Transverse colon (tissue), 4 donors: Measurements from ENCODE around the gene CMTM4. TPM values are rescaled to one million over a fixed set of nuclear protein-coding genes. Genes with fewer than 3 reads are reported as not detected.

Experiments used
- DNase-seq: peaks from one replicate; pipeline ENCODE4 v3.0.0-alpha.2; 2019
- H3K27ac ChIP-seq, 4 donors: fragments of 200-600 bp; sonication (generic); 2 replicates each; pipeline ENCODE4 v1.5.1; 2016 to 2018; ENCODE audit warnings: inconsistent platforms in 4 of 4
- H3K27me3 ChIP-seq: fragments of 200-600 bp; sonication (generic); 2 replicates; pipeline ENCODE4 v1.5.1; 2017; ENCODE audit warnings: inconsistent platforms
- H3K36me3 ChIP-seq, 4 donors: fragments of 200-600 bp; sonication (generic); 2 replicates each; pipeline ENCODE4 v1.5.1; 2017 to 2019; ENCODE audit warnings: inconsistent platforms in 4 of 4
- H3K4me1 ChIP-seq, 4 donors: fragments of 200-600 bp; sonication (generic); 2 replicates each; pipeline ENCODE4 v1.5.1; 2017 to 2020; ENCODE audit warnings: inconsistent platforms in 4 of 4
- H3K4me3 ChIP-seq, 4 donors: fragments of 200-600 bp; sonication (generic); 1 replicate in 1 of 4; 2 replicates in 3 of 4; pipeline versions ENCODE4 v1.5.1 to v1.6.1; 2017 to 2019; ENCODE audit warnings: inconsistent platforms in 4 of 4
- H3K9me3 ChIP-seq, 2 donors: fragments of 200-600 bp; sonication (generic); 2 replicates each; pipeline ENCODE4 v1.5.1; 2017 to 2019; ENCODE audit warnings: inconsistent platforms in 2 of 2
- CTCF ChIP-seq, 5 experiments: fragments of 200-600 bp in 3 of 5; fragments of 450-650 bp in 2 of 5; sonication (generic) in 3 of 5; IDR thresholded peaks; 1 replicate in 2 of 5; 2 replicates in 3 of 5; pipeline ENCODE4 v1.5.1; 2016 to 2017; ENCODE audit warnings: antibody characterized with exemption in 5 of 5, inconsistent platforms in 3 of 5, mild to moderate bottlenecking in 2 of 5, moderate library complexity in 1 of 5
- EP300 ChIP-seq: sonication (generic); formaldehyde crosslinking; IDR thresholded peaks from one replicate; pipeline ENCODE4 v1.6.1; 2017; ENCODE audit warnings: antibody characterized with exemption, low read depth
- POLR2A ChIP-seq: fragments of 450-650 bp; IDR thresholded peaks from one replicate; pipeline ENCODE4 v1.6.1; 2016; ENCODE audit warnings: antibody characterized with exemption, mild to moderate bottlenecking, moderate library complexity
- POLR2AphosphoS5 ChIP-seq, 3 donors: sonication (generic); formaldehyde crosslinking; IDR thresholded peaks; one replicate each; pipeline ENCODE4 v1.6.1; 2016; ENCODE audit warnings: antibody characterized with exemption in 3 of 3
- WGBS, 2 donors: methylation state at CpG; one replicate each; pipeline ENCODE4 v1.1.5; 2018; ENCODE audit warnings: low coverage in 1 of 2; 5-methylcytosine and 5-hydroxymethylcytosine counted together
- in situ Hi-C, 4 donors: fragments of 200-750 bp; cut with MboI; loops; one replicate each; pipeline versions ENCODE4 v1.15.0 to v1.15.1; 2017; ENCODE audit warnings: low sequenced_read_pairs in 3 of 4, low pct_ligation_motif_present in 1 of 4, low pct_unique_long_range_greater_than_20kb in 1 of 4
- intact Hi-C: fragments of 100-400 bp; cut with DNase I; formaldehyde crosslinking; loops from one replicate; pipeline ENCODE4 v1.15.1; 2023; ENCODE audit warnings: low total_unique reads
- total RNA-seq, 4 donors: library from RNA; depleted of rRNA; stranded (reverse); fragments of >200 nt; gene quantifications; one replicate each; pipeline ENCODE4 v1.1.0, GENCODE V29; 2016

Gene CMTM4
- total RNA-seq, 4 donors from 2014 or later, result 77.0 to 167 (median 163) TPM

GRCh38 chr16:66647866-66648265 lies 48.7 kb downstream of the CMTM4 start:
- H3K27ac ChIP-seq, result no peak overlapping the region
- in situ Hi-C loops (no loop called here), intact Hi-C loops (no loop called here)
- WGBS, 2 donors, result 95% methylated on average over 1 of the region's 1 CpG; no CpG with 5 or more reads in 1 of the 2 donors
- no peak for DNase-seq
- TF ChIP-seq EP300 (no peak), POLR2AphosphoS5 (IDR thresholded peaks at IDR 0.05) (no peak), POLR2A (no peak), CTCF (IDR thresholded peaks at IDR 0.05) (no peak)
- H3K27me3 ChIP-seq, result no peaks in the 10 kb centered on the region
- H3K4me3 ChIP-seq, result no peak overlapping the region
- H3K9me3 ChIP-seq, result no peaks in the 10 kb centered on the region
- H3K4me1 ChIP-seq, result peaks cover 0 to 21% (median 14%) of the 10 kb centered on the region in 4 donors
- H3K36me3 ChIP-seq, result no peaks in the 10 kb centered on the region

GRCh38 chr16:66641387-66641786 lies 55.2 kb downstream of the CMTM4 start:
- H3K4me1 ChIP-seq, result no peaks in the 10 kb centered on the region
- no peaks in the 10 kb centered on the region for H3K27me3 ChIP-seq
- TF ChIP-seq EP300, result no peak
- no peak for TF ChIP-seq POLR2AphosphoS5 (IDR thresholded peaks at IDR 0.05)
- TF ChIP-seq POLR2A, result no peak
- TF ChIP-seq CTCF (IDR thresholded peaks at IDR 0.05), result no peak
- no peak overlapping the region for H3K27ac ChIP-seq
- no peak for DNase-seq
- WGBS, 2 donors, result 86 to 97% methylated on average over 1 of the region's 1 CpG
- in situ Hi-C loops, result no loop called here
- H3K9me3 ChIP-seq, result no peaks in the 10 kb centered on the region
- intact Hi-C loops, result no loop called here
- H3K36me3 ChIP-seq, result no peaks in the 10 kb centered on the region
- no peak overlapping the region for H3K4me3 ChIP-seq

GRCh38 chr16:66640724-66641314 lies 55.7 kb downstream of the CMTM4 start:
- H3K9me3 ChIP-seq, result no peaks in the 10 kb centered on the region
- no peak for TF ChIP-seq POLR2AphosphoS5 (IDR thresholded peaks at IDR 0.05)
- H3K27ac ChIP-seq, result no peak overlapping the region
- H3K27me3 ChIP-seq, result no peaks in the 10 kb centered on the region
- in situ Hi-C loops, result no loop called here
- intact Hi-C loops, result no loop called here
- no peaks in the 10 kb centered on the region for H3K4me1 ChIP-seq
- WGBS, 2 donors, result 90% methylated on average over 3 of the region's 3 CpGs; no CpG with 5 or more reads in 1 of the 2 donors
- no peak overlapping the region for H3K4me3 ChIP-seq
- DNase-seq, result no peak
- peaks cover 0 to 4% (median 0%) of the 10 kb centered on the region in 4 donors for H3K36me3 ChIP-seq

GRCh38 chr16:66639091-66639885 lies 57.3 kb downstream of the CMTM4 start:
- WGBS, 2 donors, result 86 to 87% methylated on average over 5 to 6 of the region's 6 CpGs
- Histone ChIP-seq H3K27ac (no peak overlapping the region), H3K4me3 (no peak overlapping the region), H3K9me3 (no peaks in the 10 kb centered on the region), H3K27me3 (no peaks in the 10 kb centered on the region), H3K36me3 (peaks cover 0 to 5% (median 0%) of the 10 kb centered on the region in 4 donors), H3K4me1 (no peaks in the 10 kb centered on the region)
- no peak for DNase-seq
- in situ Hi-C loops (no loop called here), intact Hi-C loops (no loop called here)
- no peak for TF ChIP-seq CTCF (IDR thresholded peaks at IDR 0.05)
- no peak for TF ChIP-seq POLR2AphosphoS5 (IDR thresholded peaks at IDR 0.05)
- TF ChIP-seq EP300, result no peak
- TF ChIP-seq POLR2A, result no peak
